ENCODE measurements around the gene AP4M1.

AP4M1 gene

GRCh38 chr7:100120733-100121036 is 19.2 kb downstream of the AP4M1 start:
- no peak overlapping the region for H3K4me3 ChIP-seq (ENCODE audit: severe bottlenecking)
- TF ChIP-seq CTCF (IDR thresholded peaks at IDR 0.05; ENCODE audit: poor library complexity, severe bottlenecking), result no peak
- H3K9me3 ChIP-seq (ENCODE audit: severe bottlenecking), result no peaks in the 10 kb centered on the region
- ATAC-seq (ENCODE audit: low read depth), result no peak
- peaks cover 3% of the 10 kb centered on the region for H3K4me1 ChIP-seq (ENCODE audit: insufficient read depth, poor library complexity, severe bottlenecking)
- H3K27ac ChIP-seq (ENCODE audit: poor library complexity, severe bottlenecking), result no peak overlapping the region
- no peaks in the 10 kb centered on the region for H3K27me3 ChIP-seq (ENCODE audit: insufficient read depth, poor library complexity, severe bottlenecking)
- no peak for DNase-seq (ENCODE audit: low spot score)
- no peaks in the 10 kb centered on the region for H3K36me3 ChIP-seq (ENCODE audit: low read depth)

DNA sequence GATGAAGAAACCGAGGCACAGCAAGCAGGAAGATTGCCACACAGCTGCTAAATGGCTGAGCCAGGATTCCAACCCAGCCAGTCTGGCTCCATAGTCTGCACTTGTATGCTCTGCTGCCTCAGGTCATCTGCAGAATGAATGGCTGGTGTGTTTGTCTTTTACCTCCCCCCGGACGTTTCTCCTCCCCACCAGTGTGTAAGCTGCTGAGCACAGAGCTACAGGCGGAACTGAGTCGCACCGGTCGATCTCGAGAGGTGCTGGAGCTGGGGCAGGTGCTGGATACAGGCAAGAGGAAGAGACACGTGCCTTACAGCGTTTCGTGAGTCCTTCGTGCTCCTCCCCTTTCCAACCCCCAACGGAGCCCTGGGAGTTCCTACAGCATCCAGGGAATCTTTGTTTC is 20.6 kb downstream of the AP4M1 start:
- ATAC-seq (ENCODE audit: low read depth) (no peak), DNase-seq (ENCODE audit: low spot score) (no peak)
- H3K4me3 ChIP-seq (ENCODE audit: severe bottlenecking), result no peak overlapping the region
- no peaks in the 10 kb centered on the region for H3K9me3 ChIP-seq (ENCODE audit: severe bottlenecking)
- TF ChIP-seq CTCF (IDR thresholded peaks at IDR 0.05; ENCODE audit: poor library complexity, severe bottlenecking), result no peak
- no peak overlapping the region for H3K27ac ChIP-seq (ENCODE audit: poor library complexity, severe bottlenecking)
- H3K36me3 ChIP-seq (ENCODE audit: low read depth), result no peaks in the 10 kb centered on the region
- no peaks in the 10 kb centered on the region for H3K27me3 ChIP-seq (ENCODE audit: insufficient read depth, poor library complexity, severe bottlenecking)
- peaks cover 5% of the 10 kb centered on the region for H3K4me1 ChIP-seq (ENCODE audit: insufficient read depth, poor library complexity, severe bottlenecking)

- Histone ChIP-seq H3K9me3 (ENCODE audit: severe bottlenecking) (no peaks in the 10 kb centered on the region), H3K4me3 (ENCODE audit: severe bottlenecking) (no peak overlapping the region), H3K36me3 (ENCODE audit: low read depth) (no peaks in the 10 kb centered on the region), H3K27ac (ENCODE audit: poor library complexity, severe bottlenecking) (no peak overlapping the region), H3K4me1 (ENCODE audit: insufficient read depth, poor library complexity, severe bottlenecking) (peaks cover 5% of the 10 kb centered on the region), H3K27me3 (ENCODE audit: insufficient read depth, poor library complexity, severe bottlenecking) (no peaks in the 10 kb centered on the region)
- ATAC-seq (ENCODE audit: low read depth) (no peak), DNase-seq (ENCODE audit: low spot score) (no peak)
- TF ChIP-seq CTCF (IDR thresholded peaks at IDR 0.05; ENCODE audit: poor library complexity, severe bottlenecking), result no peak
Measured at GRCh38 chr7:100122568-100122967, 21.1 kb downstream of the AP4M1 start.

GRCh38 chr7:100124301-100125230 is 23.1 kb downstream of the AP4M1 start:
- Histone ChIP-seq H3K27me3 (ENCODE audit: insufficient read depth, poor library complexity, severe bottlenecking) (no peaks in the 10 kb centered on the region), H3K36me3 (ENCODE audit: low read depth) (no peaks in the 10 kb centered on the region), H3K4me1 (ENCODE audit: insufficient read depth, poor library complexity, severe bottlenecking) (peaks cover 5% of the 10 kb centered on the region), H3K9me3 (ENCODE audit: severe bottlenecking) (no peaks in the 10 kb centered on the region), H3K27ac (ENCODE audit: poor library complexity, severe bottlenecking) (no peak overlapping the region), H3K4me3 (ENCODE audit: severe bottlenecking) (no peak overlapping the region)
- DNase-seq (ENCODE audit: low spot score) (no peak), ATAC-seq (ENCODE audit: low read depth) (no peak)
- TF ChIP-seq CTCF (IDR thresholded peaks at IDR 0.05; ENCODE audit: poor library complexity, severe bottlenecking), result no peak

All from RWPE2 (cell line).